Karpas-422 (cell line): Measurements from ENCODE around the gene SCUBE1. TPM values are rescaled to one million over a fixed set of nuclear protein-coding genes. Genes with fewer than 3 reads are reported as not detected.

Source experiments
- DNase-seq: peaks from one replicate; pipeline ENCODE4 v3.0.0-alpha.2; 2015
- H2AFZ ChIP-seq: fragments of 200-600 bp; sonication (generic); 2 replicates; pipeline ENCODE4 v1.6.1; 2014; ENCODE audit warnings: antibody characterized with exemption, low read length, mixed read lengths
- H3K27ac ChIP-seq: fragments of 200-600 bp; sonication (generic); 2 replicates; pipeline ENCODE4 v1.5.1; 2014; ENCODE audit warnings: mild to moderate bottlenecking, low read length, moderate library complexity
- H3K27me3 ChIP-seq: fragments of 200-600 bp; sonication (generic); 2 replicates; pipeline ENCODE4 v1.6.1; 2014; ENCODE audit warnings: low read length, mixed read lengths
- H3K36me3 ChIP-seq: fragments of 200-600 bp; sonication (generic); 2 replicates; pipeline ENCODE4 v1.6.1; 2014; ENCODE audit warnings: low read length, mixed read lengths; ENCODE audit not compliant: insufficient read depth
- H3K4me1 ChIP-seq: fragments of 200-600 bp; sonication (generic); 2 replicates; pipeline ENCODE4 v1.6.1; 2014; ENCODE audit warnings: mild to moderate bottlenecking, low read length, mixed read lengths
- H3K4me2 ChIP-seq: fragments of 200-600 bp; sonication (generic); 2 replicates; pipeline ENCODE4 v1.6.1; 2014; ENCODE audit warnings: low read length, low read depth, mild to moderate bottlenecking; ENCODE audit not compliant: poor library complexity, severe bottlenecking
- H3K4me3 ChIP-seq: fragments of 200-600 bp; sonication (generic); 2 replicates; pipeline ENCODE4 v1.5.1; 2014; ENCODE audit warnings: mild to moderate bottlenecking, antibody characterized with exemption, low read length, mixed read lengths
- H3K79me2 ChIP-seq: fragments of 200-600 bp; sonication (generic); 2 replicates; pipeline ENCODE4 v1.6.1; 2014; ENCODE audit warnings: mild to moderate bottlenecking, low read length, mixed read lengths
- H3K9ac ChIP-seq: fragments of 200-600 bp; sonication (generic); 2 replicates; pipeline ENCODE4 v1.6.0; 2014; ENCODE audit warnings: low read length
- H3K9me2 ChIP-seq: fragments of 200-600 bp; sonication (generic), shearing (Covaris generic); replicated peaks from 2 replicates; pipeline ENCODE4 v1.6.0; 2014; ENCODE audit warnings: mild to moderate bottlenecking, low read length, moderate library complexity; ENCODE audit not compliant: insufficient read depth
- H3K9me3 ChIP-seq: fragments of 300-700, 200-600 bp; sonication (generic); 2 replicates; pipeline ENCODE4 v1.6.1; 2014; ENCODE audit warnings: low read length, mixed read lengths
- H4K20me1 ChIP-seq: fragments of 200-600 bp; sonication (generic); 2 replicates; pipeline ENCODE4 v1.6.1; 2014; ENCODE audit warnings: mild to moderate bottlenecking, antibody characterized with exemption, low read length, low read depth; ENCODE audit not compliant: insufficient read depth
- total RNA-seq: library from RNA; depleted of rRNA; stranded (reverse); fragments of >200 nt; shearing (Covaris generic); gene quantifications from 2 replicates; pipeline ENCODE4 v1.2.3, GENCODE V29; 2014; ENCODE audit warnings: low replicate concordance

SCUBE1 gene
- total RNA-seq, 1 experiment from 2014 or later = not detected

DNA sequence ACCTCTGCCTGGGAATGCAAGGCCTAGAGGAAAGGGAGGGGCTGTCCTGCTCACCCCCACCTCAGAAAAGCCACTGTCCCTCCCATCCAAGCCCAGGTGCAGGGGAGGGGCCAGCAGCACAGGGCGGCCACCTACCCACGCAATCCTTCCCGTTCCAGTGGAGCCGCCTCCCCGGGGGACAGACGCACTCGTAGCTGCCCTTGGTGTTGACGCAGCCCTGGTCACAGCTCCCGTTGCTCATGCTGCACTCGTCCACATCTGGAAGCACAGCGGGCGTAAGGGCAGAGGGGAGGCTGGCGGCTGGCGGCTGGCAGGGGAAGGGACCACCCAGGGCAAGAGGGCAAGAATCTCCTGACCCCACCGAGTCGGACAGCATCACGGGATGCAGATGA is 115.9 kb downstream of the SCUBE1 start:
- no peaks in the 10 kb centered on the region for H3K4me1 ChIP-seq
- H3K36me3 ChIP-seq = no peaks in the 10 kb centered on the region
- no peaks in the 10 kb centered on the region for H3K27me3 ChIP-seq
- H3K9me2 ChIP-seq = no peaks in the 10 kb centered on the region
- no peak for DNase-seq
- no peaks in the 10 kb centered on the region for H3K79me2 ChIP-seq
- H3K4me2 ChIP-seq = no peak overlapping the region
- no peaks in the 10 kb centered on the region for H3K9me3 ChIP-seq
- H3K4me3 ChIP-seq = no peak overlapping the region
- H2AFZ ChIP-seq = no peak overlapping the region
- H4K20me1 ChIP-seq = no peaks in the 10 kb centered on the region
- H3K27ac ChIP-seq = no peak overlapping the region
- H3K9ac ChIP-seq = no peak overlapping the region

DNA sequence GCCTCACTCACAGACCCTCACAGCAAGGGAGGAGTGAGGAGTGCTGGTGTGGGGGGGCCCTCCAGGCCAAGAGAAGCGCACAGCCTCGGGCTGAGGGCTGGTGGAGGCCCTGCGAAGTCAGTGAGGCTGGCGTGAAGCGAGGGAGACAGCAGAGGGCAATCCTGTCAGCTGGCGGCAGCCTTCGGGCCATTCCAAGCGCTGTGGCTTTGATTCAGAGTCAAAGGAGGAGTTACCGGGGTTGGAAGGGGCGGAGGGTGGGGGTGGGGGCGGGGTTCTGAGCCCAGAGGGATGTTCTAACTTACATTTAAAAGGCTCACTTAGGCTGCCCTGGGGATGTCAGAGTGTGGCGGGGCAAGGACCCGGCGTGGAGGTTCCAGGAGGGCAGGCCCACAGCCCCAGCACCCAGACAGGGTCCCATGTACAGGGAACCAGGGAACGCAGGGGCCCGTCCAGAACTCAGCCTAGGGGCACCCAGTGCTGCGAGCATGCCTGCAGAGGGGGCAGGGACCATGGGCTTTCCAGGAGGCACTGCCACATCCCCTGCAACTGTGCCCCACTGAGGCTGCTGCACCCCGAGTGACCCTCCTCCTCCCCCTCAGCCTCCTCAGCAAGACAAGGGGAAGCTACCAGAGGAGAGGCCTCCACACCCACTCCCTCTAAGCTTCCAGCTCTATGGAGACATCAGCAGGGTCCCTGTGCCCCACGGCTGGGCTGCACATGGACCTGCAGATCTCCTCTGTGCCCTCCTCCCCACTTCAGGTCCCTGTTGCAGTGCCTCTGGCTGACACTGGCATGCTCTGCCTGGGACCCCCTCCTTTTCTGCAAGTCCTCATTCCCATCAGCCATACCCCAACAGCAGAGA is 116.6 kb downstream of the SCUBE1 start:
- Histone ChIP-seq H3K9me2 (no peaks in the 10 kb centered on the region), H3K27me3 (no peaks in the 10 kb centered on the region), H2AFZ (no peak overlapping the region), H4K20me1 (no peaks in the 10 kb centered on the region), H3K4me3 (no peak overlapping the region), H3K36me3 (no peaks in the 10 kb centered on the region), H3K79me2 (no peaks in the 10 kb centered on the region), H3K9me3 (no peaks in the 10 kb centered on the region), H3K27ac (no peak overlapping the region), H3K9ac (no peak overlapping the region), H3K4me2 (no peak overlapping the region), H3K4me1 (no peaks in the 10 kb centered on the region)
- no peak for DNase-seq

DNA sequence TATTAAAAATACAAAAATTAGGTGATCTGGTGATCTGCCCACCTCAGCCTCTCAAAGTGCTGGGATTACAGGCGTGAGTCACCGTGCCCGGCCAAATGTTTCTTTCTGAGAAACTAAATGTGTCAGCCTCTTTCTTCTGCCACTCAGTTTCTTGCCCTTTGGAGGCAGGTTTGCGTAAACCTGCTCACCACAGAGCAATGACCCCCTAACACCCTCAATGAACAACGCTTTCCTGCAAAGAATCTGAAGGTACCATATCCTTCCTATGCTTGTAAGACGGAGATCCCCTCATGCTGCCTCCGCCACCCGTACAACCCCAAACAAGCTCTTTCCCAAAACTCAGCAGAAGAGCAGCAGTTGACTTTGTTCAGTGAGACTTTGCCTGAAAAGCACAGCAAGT is 117.6 kb downstream of the SCUBE1 start:
- Histone ChIP-seq H3K9ac (no peak overlapping the region), H3K36me3 (no peaks in the 10 kb centered on the region), H3K9me3 (no peaks in the 10 kb centered on the region), H3K4me3 (no peak overlapping the region), H3K27me3 (no peaks in the 10 kb centered on the region), H3K4me1 (no peaks in the 10 kb centered on the region), H2AFZ (no peak overlapping the region), H4K20me1 (no peaks in the 10 kb centered on the region), H3K79me2 (no peaks in the 10 kb centered on the region), H3K4me2 (no peak overlapping the region), H3K9me2 (no peaks in the 10 kb centered on the region), H3K27ac (no peak overlapping the region)
- DNase-seq = no peak

DNA sequence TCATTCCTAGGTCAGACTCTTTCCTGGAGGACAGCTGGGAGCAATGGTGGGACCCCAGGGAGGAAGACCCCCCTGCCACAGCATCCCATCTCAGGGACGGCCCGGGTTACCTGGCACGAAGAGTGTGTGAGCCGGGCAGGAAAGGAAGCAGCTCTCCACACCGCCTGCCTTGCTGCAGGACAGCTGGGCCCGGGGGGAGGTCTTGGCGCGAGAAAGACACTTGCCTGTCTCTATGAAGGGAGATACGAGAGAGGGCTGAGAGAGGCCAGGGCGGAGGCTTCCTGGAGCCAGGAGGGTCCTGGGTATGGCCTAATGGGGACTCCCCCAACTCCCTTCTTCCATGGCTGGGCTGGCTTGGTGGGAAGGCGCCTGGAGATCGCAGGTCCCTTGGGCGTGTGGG is 120.2 kb downstream of the SCUBE1 start:
- no peak overlapping the region for H3K4me2 ChIP-seq
- no peaks in the 10 kb centered on the region for H3K9me2 ChIP-seq
- no peaks in the 10 kb centered on the region for H4K20me1 ChIP-seq
- no peaks in the 10 kb centered on the region for H3K9me3 ChIP-seq
- no peak for DNase-seq
- no peaks in the 10 kb centered on the region for H3K4me1 ChIP-seq
- no peak overlapping the region for H3K27ac ChIP-seq
- no peaks in the 10 kb centered on the region for H3K36me3 ChIP-seq
- no peak overlapping the region for H3K4me3 ChIP-seq
- H3K27me3 ChIP-seq = no peaks in the 10 kb centered on the region
- no peak overlapping the region for H2AFZ ChIP-seq
- no peak overlapping the region for H3K9ac ChIP-seq
- no peaks in the 10 kb centered on the region for H3K79me2 ChIP-seq

DNA sequence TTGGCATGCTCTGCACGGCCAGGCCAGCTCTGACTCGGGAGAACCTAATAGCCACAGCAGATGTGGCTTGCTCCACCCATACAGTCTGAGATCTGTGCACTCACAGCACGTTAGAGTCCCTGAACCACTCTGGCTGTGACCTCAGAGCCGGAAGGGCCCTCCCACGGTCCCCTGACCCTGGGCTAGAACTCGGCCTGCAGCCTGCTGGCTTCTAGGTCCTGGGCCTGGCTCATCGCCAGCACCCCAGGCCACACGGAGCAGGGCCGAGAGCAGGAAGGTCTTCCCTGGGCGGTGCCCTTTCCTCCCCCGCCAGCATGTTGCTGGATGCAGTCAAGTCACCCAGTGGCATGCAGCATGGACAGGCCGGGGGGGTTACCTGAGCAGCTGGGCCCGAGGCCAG is 120.9 kb downstream of the SCUBE1 start:
- Histone ChIP-seq H3K9me3 (no peaks in the 10 kb centered on the region), H3K27me3 (no peaks in the 10 kb centered on the region), H3K9me2 (no peaks in the 10 kb centered on the region), H3K9ac (no peak overlapping the region), H3K79me2 (no peaks in the 10 kb centered on the region), H3K27ac (no peak overlapping the region), H3K36me3 (no peaks in the 10 kb centered on the region), H3K4me2 (no peak overlapping the region), H3K4me1 (no peaks in the 10 kb centered on the region), H2AFZ (no peak overlapping the region), H4K20me1 (no peaks in the 10 kb centered on the region), H3K4me3 (no peak overlapping the region)
- DNase-seq = no peak

DNA sequence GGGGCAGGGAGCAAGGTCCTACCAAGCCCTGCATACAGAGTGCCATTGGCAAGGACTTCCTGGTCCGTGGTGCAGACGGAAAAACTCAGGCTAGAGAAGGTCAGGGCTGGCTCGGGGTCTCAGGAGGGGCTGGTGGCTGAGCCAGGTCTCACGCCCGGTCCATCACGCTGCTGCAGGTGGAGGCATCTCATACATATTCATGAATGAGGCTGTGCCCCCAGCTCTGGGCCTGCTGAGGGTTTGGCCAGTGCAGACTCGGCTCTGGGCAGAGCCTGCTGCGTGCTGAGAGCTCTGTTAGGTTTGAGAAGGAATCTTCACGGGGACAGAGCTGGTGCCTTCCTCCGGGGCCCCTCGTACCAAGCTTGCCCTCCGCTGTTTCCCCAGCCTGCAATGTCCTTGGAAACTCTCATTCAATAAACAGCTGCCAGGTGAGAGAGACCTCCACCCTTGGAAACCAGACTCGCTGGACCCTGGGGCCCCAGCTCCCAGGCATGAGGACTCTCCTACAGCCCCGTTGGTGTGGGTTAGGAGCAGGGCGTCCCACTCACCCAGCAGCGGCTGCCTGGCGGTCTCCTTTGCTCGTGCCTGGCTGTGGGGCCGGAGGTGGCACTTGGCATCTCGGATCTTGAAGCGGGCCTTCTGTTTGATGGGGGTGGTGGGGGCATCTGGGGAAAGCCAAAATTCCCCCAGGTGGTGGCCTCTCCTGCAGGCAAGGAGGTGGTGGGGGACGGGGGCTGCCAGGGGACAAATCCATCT is 122.4 kb downstream of the SCUBE1 start:
- H3K9me2 ChIP-seq = no peaks in the 10 kb centered on the region
- H3K79me2 ChIP-seq = no peaks in the 10 kb centered on the region
- H3K9me3 ChIP-seq = no peaks in the 10 kb centered on the region
- H4K20me1 ChIP-seq = no peaks in the 10 kb centered on the region
- no peak overlapping the region for H3K4me3 ChIP-seq
- no peak overlapping the region for H3K9ac ChIP-seq
- no peak overlapping the region for H3K27ac ChIP-seq
- H3K36me3 ChIP-seq = no peaks in the 10 kb centered on the region
- H2AFZ ChIP-seq = no peak overlapping the region
- no peaks in the 10 kb centered on the region for H3K4me1 ChIP-seq
- no peaks in the 10 kb centered on the region for H3K27me3 ChIP-seq
- DNase-seq = no peak
- no peak overlapping the region for H3K4me2 ChIP-seq

DNA sequence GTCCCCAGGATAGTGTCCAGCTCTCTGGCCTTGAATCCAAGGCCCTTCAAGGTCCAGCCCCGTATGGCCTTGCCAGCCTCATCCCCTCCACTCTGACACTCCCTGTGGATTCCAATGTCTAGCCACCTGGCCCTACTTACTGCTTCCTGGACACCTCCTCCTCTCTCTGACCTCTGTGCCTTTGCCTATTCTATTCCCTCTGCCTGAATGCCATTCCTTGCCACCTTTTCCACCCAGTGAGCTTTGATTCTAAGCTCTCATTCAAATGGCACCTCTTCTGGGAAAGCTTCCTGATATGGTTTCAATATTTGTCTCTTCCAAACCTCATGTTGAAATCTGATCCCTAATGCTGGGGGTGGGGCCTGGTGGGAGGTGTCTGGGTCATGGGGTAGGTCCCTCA is 124.4 kb downstream of the SCUBE1 start:
- no peaks in the 10 kb centered on the region for H3K79me2 ChIP-seq
- H4K20me1 ChIP-seq = no peaks in the 10 kb centered on the region
- H3K9me3 ChIP-seq = no peaks in the 10 kb centered on the region
- no peaks in the 10 kb centered on the region for H3K4me1 ChIP-seq
- H3K36me3 ChIP-seq = no peaks in the 10 kb centered on the region
- H3K9me2 ChIP-seq = no peaks in the 10 kb centered on the region
- no peak overlapping the region for H3K4me2 ChIP-seq
- H3K27ac ChIP-seq = no peak overlapping the region
- no peaks in the 10 kb centered on the region for H3K27me3 ChIP-seq
- no peak for DNase-seq
- no peak overlapping the region for H2AFZ ChIP-seq
- no peak overlapping the region for H3K4me3 ChIP-seq
- no peak overlapping the region for H3K9ac ChIP-seq

DNA sequence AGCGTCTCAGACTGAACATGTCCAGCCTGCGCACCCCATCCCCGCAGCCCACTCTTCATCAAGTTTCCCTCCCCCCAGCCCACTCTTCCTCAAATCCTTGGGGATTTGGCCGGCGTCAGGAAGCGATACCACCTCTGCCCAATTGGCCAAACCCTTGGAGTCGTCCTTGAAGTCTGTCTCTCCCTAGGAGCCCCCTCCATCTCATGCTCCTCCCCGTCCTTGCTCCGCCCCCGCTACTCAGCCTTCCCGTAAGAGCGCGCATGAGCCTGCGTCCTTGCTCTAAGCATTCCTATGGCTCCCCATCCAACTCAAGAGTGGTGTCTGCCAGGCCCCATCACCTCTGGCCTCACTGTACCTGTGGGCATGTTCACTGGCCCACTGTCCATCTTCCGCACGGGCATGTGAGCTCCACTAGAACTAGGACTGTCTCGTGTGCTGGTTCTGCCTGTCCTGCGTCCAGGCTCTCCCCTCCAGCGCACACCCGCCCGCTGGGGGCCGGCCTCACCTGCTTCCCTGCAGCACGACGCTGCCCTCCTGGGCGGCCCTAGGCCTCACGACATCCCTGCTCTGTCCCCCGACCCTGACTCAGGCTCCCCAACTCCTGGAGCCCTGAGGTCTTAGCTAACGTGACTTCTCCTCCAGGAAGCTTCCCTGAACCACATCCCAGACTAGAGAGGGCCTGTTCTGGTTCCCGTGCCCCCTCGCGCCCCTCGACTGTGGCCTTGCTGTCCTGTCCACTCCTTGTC is 125.7 kb downstream of the SCUBE1 start:
- no peak overlapping the region for H3K27ac ChIP-seq
- no peaks in the 10 kb centered on the region for H3K9me3 ChIP-seq

More for the DNA sequence above, 125.7 kb downstream of the SCUBE1 start:
- Histone ChIP-seq H3K9ac (no peak overlapping the region), H3K36me3 (no peaks in the 10 kb centered on the region), H2AFZ (no peak overlapping the region), H3K4me2 (no peak overlapping the region), H4K20me1 (no peaks in the 10 kb centered on the region), H3K79me2 (no peaks in the 10 kb centered on the region), H3K4me1 (no peaks in the 10 kb centered on the region), H3K4me3 (no peak overlapping the region), H3K9me2 (no peaks in the 10 kb centered on the region), H3K27me3 (no peaks in the 10 kb centered on the region)
- DNase-seq = no peak
